NCI-H1417 treated with DMSO at 0.1 percent for 48 hours (cell line): ENCODE data around the gene TRIM63.

Experiments used
- DNase-seq: peaks from one replicate; lab custom pipeline; 2025; lab: John Stamatoyannopoulos, UW

TRIM63 gene

DNA sequence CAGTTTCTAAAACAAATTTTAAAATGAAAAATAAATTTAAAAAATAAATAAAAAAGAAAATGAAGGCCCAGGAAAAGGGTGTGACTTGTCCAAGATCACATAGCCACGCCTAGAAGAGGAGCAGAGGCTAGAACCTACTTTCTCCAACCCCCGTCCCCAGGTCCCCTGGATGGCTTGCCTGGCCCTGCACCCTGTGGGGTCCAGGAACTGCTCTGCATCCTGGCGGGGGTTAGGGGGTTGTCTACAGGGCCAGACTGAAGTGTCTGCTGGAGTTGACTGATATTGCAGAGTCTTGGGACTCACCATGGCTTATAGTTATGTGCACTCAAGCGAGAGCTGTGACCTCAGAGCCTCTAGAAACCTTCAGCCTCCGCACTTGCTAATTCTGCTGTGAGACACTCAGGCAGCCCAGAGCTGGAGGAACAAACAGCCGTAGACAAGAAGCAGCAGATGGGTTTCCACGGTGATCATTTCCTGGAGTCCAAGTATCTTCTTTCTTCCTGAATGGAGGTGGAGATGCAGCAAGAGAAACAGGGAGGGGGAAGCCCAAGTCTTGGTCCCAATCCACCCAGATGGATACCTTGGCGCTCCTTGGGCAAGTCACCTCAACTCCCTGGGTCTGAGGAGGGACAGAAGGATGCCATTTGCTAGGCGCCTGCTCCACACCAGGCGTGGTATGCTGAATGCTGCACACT is 51.0 kb downstream of the TRIM63 start:
- DNase-seq, result no peak

DNA sequence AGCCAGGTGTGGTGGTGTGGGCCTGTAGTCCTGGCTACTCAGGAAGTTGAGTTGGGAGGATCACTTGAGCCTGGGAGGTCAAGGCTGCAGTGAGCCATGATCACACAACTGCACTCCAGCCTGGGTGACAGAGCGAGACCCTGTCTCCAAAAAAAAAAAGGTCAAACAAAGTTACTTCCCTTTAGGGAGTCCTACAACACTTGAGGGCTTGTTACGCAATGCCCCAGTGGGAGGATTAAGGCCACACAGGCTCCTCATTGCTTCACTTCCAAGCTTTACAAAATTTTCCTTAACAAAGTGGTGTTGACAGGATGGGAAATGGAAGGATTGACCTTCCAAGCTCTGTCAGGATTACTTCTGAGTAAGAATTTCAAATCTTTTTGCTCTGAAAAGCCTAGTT is 52.1 kb downstream of the TRIM63 start:
- DNase-seq, result no peak

DNA sequence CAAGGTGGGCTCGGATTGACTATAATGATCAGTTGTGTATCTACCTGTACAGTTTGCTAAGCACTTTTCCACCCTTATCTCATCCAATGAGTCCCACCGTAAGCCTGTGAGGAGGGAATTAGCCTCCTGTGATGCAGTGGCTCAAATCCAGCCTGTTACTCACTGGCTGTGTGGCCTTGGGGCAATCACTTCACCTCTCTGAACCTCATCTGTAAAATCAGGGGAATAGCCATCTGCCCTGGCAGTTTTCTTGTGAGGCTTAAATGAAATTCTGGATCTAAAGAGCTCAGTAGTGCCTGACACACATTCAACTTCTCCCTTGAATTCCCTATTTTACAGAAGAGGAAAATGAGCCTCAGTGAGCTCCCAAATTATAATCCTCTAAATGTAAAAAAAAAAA is 53.3 kb downstream of the TRIM63 start:
- DNase-seq, result no peak

DNA sequence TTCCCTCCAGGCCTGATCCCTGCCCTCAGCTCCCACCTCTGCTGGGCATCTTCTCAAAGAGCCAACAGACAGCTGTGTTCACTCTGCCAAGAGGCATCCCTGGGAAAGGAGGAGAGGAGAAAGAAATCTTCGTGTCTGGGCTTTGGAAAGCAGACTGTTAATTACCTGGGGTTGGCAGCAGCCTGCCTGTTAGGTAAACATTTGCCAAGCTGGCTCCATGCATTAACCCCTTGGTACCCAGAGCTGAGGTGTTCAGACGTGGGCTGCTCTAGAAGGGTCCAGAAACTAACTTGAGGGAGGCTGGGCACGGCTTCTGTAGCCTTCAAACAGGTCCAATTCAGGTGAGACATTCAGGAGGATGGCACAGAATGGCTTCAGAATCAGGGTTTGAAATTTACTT is 54.6 kb downstream of the TRIM63 start:
- no peak for DNase-seq

DNA sequence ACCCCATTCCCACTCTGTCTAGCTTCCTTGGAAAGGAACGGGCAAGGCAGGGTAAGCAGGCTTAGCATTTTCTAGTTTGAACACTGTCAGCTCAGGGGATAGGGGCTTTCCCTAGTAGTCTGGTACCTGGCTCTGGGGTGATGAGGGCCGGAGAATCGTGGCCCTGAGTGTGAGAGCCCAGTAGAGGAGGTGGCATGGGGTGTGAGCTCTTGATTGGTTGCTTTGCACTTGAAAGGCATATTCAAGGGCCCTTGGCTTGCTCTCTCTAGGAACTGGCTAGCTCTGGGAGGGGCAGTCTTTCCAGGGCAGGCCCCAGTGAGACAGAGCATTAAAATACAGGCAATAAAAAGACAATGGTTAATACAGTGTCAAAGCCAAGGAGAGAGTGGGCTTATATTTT is 56.6 kb downstream of the TRIM63 start:
- no peak for DNase-seq

DNA sequence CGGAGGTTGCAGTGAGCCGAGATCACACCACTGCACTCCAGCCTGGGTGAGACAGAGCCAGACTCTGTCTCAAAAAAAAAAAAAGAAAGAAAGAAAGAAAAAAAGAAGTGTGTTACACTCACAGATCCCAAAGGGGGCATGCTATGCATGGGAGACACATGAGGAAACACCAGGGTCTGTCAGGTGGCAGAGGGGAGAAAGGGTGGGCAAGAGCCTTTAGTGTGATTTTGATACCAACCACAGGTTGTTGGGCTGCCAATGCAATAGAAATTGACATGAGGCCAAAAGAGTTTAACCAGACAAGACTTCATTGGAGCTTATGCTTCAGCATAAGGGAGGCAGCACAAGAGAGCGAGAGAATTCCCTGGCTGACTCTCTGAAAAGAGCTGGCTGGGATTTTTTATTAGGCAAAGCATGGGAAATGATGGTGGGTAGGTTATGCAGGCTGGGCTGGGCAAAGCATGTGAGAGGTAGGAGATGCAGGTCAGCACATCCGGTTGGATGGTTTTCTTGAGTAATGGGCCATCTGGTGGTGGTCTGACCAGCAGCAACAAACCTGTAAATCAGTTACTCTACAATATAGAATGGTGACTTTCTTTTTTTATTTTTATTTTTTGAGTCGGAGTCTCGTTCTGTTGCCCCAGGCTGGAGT is 57.5 kb downstream of the TRIM63 start:
- DNase-seq, result no peak

DNA sequence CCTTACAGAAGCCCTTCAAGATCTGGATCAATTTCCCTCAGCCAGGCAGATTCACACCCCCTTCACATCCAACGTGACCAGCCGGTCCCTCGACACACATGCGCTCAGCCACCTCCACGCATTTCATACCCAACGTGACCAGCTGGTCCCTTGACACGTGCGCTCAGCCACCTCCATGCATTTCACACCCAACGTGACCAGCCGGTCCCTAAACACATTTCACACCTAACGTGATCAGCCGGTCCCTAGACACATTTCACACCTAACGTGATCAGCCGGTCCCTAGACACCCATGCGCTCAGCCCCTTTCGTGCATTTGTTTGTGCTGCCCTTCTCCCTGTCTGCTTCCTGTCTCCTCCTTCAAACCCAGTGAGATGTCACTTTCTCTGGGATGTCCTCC is 60.7 kb downstream of the TRIM63 start:
- no peak for DNase-seq

DNA sequence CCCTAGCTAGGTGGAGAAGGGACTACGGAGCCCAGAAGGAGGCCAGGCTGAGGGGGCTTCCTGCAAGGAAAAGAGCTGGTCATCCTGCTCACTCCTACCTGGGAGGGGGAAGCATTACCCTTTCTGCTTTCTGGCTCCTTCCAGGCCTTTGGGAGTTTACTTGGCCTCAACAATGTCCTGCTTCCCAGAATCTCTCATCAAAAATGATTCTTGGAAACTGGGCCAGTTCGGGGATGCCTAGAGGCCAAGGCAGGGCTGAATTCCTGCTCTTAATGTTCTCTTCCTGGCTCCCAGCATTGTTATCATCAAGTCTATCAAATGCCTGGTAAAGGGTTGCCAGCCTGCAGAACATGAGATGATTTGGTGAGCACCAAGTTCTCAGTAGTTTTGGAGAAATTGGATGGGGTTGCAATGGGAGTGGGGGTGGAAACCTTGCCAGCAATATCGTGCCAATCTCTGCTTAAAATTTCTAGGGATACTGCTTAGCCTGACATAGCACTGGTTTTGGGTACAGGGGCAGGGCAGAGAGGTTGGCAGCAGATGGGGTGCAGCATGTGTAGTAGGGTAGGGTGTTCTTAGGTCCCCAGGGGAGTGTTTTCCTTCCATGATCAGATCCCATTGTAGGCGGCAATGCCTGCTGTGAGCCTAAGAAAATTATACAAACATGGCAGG is 61.9 kb downstream of the TRIM63 start:
- DNase-seq, result no peak

DNA sequence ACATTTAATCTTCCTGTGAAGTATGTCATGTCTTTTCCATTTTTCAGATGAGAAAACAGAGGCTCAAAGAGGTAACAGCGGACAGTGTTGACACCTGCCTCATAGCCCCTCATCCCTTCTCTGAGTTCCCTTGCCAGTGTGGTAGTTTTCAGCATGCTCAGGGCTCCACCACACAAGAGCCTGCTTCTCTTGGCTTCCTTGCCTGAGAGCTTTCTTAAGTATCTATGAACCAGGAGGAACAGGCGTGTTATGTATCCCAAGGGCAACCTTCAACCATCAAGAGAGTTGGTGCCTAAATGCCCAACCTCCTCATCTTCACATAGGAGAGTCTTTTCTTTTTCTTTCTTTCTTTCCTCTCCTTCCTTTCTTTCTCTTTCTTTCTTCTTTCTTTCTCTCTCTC is 63.7 kb downstream of the TRIM63 start:
- no peak for DNase-seq

DNA sequence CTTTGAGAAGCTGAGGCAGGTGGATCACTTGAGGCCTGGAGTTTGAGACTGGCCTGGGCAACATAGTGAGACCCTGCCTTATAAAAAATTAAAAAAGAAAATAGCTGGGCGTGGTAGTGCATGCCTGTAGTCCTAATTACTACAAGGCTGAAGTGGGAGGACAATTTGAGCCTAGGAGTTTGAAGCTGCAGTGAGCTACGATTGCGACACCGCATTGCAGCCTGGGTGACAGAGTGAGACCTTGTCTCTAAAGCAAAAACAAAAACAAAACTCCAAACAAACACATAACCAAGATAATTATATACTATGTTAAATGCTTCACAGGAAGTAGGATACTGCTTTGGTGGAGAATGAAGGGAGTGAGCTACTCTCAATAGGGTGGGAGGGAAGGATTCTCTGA is 64.2 kb downstream of the TRIM63 start:
- DNase-seq, result no peak
